ENCODE measurements around the gene SLC9A2. TPM values are rescaled to one million over a fixed set of nuclear protein-coding genes. Genes with fewer than 3 reads are reported as not detected.
A peak's percentile ranks its signal among the peaks of the same experiment; 100 is the strongest.

The SLC9A2 gene
- total and polyA plus RNA-seq, 2 of the 13 experiments (the other 11 are each of a cell fraction or from before 2014, with no cell fraction given) = 0.02 TPM; not detected in 1

DNA sequence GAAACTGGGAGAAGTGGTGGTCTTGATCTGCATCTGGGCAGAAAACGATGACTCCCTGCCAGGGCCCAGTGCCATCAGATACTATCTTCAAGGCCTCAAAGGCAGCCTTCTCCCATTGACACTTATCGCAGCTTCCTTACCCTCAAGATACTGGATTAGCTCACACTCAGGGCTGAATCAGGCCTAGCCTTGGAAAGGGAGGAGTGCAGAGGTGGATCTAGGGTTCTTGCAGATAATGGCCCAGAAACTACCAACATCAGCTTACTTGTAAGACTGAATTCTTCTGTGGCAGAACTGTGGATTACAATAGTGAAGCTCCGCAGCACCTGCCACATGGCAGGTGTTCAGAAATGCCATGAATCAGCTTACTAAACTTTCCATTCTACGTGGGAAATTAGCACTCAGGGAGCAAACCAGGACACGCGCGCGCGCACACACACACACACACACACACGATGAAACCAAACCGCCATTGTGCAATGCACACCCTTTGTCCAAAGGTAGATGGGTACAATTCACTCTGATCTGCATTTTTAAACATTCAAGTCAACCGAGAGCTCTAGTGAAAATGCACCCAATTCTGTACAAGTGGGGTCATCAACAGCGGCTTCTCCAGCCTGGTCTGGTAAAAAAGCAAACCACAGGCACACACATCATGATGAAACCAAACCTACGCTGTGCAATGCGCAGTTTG lies 116.2 kb downstream of the SLC9A2 start (continued):
- TF ChIP-seq YEATS4 (CRISPR knock-in tag; IDR thresholded peaks at IDR 0.05; ENCODE audit: borderline replicate concordance) (no peak), ASH2L (IDR thresholded peaks at IDR 0.05; ENCODE audit: insufficient read length, low read depth, low read length) (no peak), BORCS8-MEF2B (CRISPR knock-in tag; IDR thresholded peaks at IDR 0.05) (peak; percentile 25; the same call in 1 of the 2 replicates), MXD4 (CRISPR knock-in tag; IDR thresholded peaks at IDR 0.05) (no peak; the same call in 1 of the 2 replicates), SETDB1 (CRISPR knock-in tag; IDR thresholded peaks at IDR 0.05; ENCODE audit: borderline replicate concordance) (no peak), HDAC2 (CRISPR knock-in tag; IDR thresholded peaks at IDR 0.05) (no peak; the same call in 1 of the 2 replicates), ZNF33B (CRISPR knock-in tag; IDR thresholded peaks at IDR 0.05) (no peak), NRL (CRISPR knock-in tag; IDR thresholded peaks at IDR 0.05; ENCODE audit: borderline replicate concordance) (no peak), DNMT1 (CRISPR knock-in tag; IDR thresholded peaks at IDR 0.05) (no peak), NFKBIZ (CRISPR knock-in tag; IDR thresholded peaks at IDR 0.05) (no peak), ZNF564 (CRISPR knock-in tag; IDR thresholded peaks at IDR 0.05) (0 out of 2 replicates have a peak, but pooled peaks have one; percentile 7)
- TF ChIP-seq, protein P1, sequence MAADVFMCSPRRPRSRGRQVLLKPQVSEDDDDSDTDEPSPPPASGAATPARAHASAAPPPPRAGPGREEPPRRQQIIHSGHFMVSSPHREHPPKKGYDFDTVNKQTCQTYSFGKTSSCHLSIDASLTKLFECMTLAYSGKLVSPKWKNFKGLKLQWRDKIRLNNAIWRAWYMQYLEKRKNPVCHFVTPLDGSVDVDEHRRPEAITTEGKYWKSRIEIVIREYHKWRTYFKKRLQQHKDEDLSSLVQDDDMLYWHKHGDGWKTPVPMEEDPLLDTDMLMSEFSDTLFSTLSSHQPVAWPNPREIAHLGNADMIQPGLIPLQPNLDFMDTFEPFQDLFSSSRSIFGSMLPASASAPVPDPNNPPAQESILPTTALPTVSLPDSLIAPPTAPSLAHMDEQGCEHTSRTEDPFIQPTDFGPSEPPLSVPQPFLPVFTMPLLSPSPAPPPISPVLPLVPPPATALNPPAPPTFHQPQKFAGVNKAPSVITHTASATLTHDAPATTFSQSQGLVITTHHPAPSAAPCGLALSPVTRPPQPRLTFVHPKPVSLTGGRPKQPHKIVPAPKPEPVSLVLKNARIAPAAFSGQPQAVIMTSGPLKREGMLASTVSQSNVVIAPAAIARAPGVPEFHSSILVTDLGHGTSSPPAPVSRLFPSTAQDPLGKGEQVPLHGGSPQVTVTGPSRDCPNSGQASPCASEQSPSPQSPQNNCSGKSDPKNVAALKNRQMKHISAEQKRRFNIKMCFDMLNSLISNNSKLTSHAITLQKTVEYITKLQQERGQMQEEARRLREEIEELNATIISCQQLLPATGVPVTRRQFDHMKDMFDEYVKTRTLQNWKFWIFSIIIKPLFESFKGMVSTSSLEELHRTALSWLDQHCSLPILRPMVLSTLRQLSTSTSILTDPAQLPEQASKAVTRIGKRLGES (CRISPR knock-in tag; IDR thresholded peaks at IDR 0.05; ENCODE audit: borderline replicate concordance) = no peak
- TF ChIP-seq, protein P2, sequence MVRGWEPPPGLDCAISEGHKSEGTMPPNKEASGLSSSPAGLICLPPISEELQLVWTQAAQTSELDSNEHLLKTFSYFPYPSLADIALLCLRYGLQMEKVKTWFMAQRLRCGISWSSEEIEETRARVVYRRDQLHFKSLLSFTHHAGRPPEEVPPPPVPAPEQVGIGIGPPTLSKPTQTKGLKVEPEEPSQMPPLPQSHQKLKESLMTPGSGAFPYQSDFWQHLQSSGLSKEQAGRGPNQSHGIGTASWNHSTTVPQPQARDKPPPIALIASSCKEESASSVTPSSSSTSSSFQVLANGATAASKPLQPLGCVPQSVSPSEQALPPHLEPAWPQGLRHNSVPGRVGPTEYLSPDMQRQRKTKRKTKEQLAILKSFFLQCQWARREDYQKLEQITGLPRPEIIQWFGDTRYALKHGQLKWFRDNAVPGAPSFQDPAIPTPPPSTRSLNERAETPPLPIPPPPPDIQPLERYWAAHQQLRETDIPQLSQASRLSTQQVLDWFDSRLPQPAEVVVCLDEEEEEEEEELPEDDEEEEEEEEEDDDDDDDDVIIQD (CRISPR knock-in tag; IDR thresholded peaks at IDR 0.05; ENCODE audit: low read depth) = no peak
- TF ChIP-seq, protein P3, sequence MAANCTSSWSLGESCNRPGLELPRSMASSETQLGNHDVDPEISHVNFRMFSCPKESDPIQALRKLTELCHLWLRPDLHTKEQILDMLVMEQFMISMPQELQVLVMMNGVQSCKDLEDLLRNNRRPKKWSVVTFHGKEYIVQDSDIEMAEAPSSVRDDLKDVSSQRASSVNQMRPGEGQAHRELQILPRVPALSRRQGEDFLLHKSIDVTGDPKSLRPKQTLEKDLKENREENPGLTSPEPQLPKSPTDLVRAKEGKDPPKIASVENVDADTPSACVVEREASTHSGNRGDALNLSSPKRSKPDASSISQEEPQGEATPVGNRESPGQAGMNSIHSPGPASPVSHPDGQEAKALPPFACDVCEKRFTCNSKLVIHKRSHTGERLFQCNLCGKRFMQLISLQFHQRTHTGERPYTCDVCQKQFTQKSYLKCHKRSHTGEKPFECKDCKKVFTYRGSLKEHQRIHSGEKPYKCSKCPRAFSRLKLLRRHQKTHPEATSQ (CRISPR knock-in tag; IDR thresholded peaks at IDR 0.05; ENCODE audit: borderline replicate concordance) = 0 out of 2 replicates have a peak, but pooled peaks have one; percentile 57
- TF ChIP-seq, protein P4, sequence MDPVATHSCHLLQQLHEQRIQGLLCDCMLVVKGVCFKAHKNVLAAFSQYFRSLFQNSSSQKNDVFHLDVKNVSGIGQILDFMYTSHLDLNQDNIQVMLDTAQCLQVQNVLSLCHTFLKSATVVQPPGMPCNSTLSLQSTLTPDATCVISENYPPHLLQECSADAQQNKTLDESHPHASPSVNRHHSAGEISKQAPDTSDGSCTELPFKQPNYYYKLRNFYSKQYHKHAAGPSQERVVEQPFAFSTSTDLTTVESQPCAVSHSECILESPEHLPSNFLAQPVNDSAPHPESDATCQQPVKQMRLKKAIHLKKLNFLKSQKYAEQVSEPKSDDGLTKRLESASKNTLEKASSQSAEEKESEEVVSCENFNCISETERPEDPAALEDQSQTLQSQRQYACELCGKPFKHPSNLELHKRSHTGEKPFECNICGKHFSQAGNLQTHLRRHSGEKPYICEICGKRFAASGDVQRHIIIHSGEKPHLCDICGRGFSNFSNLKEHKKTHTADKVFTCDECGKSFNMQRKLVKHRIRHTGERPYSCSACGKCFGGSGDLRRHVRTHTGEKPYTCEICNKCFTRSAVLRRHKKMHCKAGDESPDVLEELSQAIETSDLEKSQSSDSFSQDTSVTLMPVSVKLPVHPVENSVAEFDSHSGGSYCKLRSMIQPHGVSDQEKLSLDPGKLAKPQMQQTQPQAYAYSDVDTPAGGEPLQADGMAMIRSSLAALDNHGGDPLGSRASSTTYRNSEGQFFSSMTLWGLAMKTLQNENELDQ (CRISPR knock-in tag; IDR thresholded peaks at IDR 0.05; ENCODE audit: borderline replicate concordance) = no peak
- TF ChIP-seq, protein P5, sequence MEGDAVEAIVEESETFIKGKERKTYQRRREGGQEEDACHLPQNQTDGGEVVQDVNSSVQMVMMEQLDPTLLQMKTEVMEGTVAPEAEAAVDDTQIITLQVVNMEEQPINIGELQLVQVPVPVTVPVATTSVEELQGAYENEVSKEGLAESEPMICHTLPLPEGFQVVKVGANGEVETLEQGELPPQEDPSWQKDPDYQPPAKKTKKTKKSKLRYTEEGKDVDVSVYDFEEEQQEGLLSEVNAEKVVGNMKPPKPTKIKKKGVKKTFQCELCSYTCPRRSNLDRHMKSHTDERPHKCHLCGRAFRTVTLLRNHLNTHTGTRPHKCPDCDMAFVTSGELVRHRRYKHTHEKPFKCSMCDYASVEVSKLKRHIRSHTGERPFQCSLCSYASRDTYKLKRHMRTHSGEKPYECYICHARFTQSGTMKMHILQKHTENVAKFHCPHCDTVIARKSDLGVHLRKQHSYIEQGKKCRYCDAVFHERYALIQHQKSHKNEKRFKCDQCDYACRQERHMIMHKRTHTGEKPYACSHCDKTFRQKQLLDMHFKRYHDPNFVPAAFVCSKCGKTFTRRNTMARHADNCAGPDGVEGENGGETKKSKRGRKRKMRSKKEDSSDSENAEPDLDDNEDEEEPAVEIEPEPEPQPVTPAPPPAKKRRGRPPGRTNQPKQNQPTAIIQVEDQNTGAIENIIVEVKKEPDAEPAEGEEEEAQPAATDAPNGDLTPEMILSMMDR (CRISPR knock-in tag; IDR thresholded peaks at IDR 0.05) = no peak

Data from HepG2 (cell line).